ENCODE results near the gene CDCA8.
"Not testable (repeated sequence)": the region's sequence is repeated elsewhere in the genome, so short reads cannot be mapped to it uniquely, and the experiment has no call there.

CDCA8 gene

GRCh38 chr1:37680933-37681332 lies 11.4 kb upstream of the CDCA8 start:
- DNase-seq (ENCODE audit: low read depth in 2 of 2) = no peak
- no peak for TF ChIP-seq CTCF (IDR thresholded peaks at IDR 0.05; ENCODE audit: low read depth, low read length)
- no peak overlapping the region for H3K4me3 ChIP-seq (replicated peaks in 1 of 2; ENCODE audit: low read depth in 2 of 2, low read length in 2 of 2)

DNA sequence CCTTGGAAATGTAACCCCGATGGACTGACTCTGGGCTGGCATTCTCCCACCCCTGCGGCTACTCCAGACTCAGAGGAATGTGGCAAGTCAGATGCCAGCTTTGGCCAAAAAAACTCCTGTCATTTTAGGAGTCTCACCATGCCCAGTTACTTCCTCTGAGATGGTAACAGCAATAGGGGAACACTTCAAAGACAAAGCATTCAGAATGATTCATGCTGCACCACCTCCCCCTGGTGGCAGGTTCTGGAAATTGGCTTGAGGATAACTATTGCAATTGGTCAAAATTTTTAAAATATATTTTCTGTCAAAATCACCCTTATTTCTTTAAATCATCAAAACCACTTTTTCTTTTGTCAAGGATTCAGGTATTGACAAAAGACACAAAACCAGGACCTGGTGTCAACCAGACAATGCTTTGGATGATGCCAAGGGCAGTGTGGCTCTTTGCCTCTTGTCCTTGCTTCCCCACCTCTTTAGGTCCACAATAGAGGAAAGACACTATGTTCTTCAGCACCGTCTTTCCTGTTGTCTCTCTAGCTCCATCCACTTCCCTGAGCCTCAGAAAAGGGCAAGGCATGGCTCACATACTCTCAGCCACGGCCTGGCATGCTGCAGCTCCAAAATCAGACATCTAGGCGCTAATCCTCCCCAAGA lies 9.9 kb upstream of the CDCA8 start:
- peak; percentile 83 for TF ChIP-seq CTCF (IDR thresholded peaks at IDR 0.05; ENCODE audit: low read depth, low read length)
- peak; percentile 75 to 80 for DNase-seq (ENCODE audit: low read depth in 2 of 2)

DNA sequence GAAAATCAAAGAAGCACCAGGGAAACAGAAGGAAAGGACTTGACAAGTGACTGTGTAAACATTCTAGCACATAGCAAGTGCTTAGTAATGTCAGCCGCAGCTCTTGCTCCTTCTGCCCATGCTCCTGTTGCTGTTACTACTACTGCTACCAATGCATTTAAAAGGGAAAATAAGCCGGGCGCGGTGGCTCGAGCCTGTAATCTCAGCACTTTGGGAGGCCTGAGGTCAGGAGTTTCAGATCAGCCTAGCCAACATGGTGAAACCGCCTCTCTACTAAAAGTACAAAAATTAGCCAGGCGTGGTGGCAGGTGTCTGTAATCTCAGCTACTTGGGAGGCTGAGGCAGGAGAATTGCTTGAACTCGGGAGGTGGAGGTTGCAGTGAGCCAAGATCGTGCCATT lies 8.1 kb upstream of the CDCA8 start:
- not testable (repeated sequence) for DNase-seq (ENCODE audit: low read depth in 2 of 2); H3K4me3 ChIP-seq (replicated peaks in 1 of 2; ENCODE audit: low read depth in 2 of 2, low read length in 2 of 2)

More for the DNA sequence above, 9.9 kb upstream of the CDCA8 start:
- no peak overlapping the region for H3K4me3 ChIP-seq (replicated peaks in 1 of 2; ENCODE audit: low read depth in 2 of 2, low read length in 2 of 2)

GRCh38 chr1:37685722-37686121 lies 6.6 kb upstream of the CDCA8 start:
- no peak overlapping the region for H3K4me3 ChIP-seq (replicated peaks in 1 of 2; ENCODE audit: low read depth in 2 of 2, low read length in 2 of 2)
- no peak for TF ChIP-seq CTCF (IDR thresholded peaks at IDR 0.05; ENCODE audit: low read depth, low read length)
- DNase-seq (ENCODE audit: low read depth in 2 of 2) = no peak

DNA sequence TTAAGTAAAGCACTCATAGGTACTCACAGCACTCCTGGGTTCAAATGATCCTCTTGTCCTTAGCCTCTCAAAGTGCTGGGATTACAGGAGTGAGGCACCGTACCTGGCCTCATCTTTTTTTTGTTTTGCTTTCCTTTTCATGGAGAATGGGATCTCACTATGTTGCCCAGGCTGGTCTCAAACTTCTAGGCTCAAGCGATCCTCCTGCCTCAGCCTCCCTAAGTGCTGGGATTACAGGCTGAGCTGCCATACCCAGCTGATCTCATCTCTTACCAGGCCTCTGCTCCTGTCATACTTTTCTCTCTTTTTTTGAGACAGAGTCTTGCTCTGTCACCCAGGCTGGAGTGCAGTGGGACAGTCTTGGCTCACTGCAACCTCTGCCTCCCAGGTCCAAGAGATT lies 4.6 kb upstream of the CDCA8 start:
- not testable (repeated sequence) for DNase-seq (ENCODE audit: low read depth in 2 of 2); H3K4me3 ChIP-seq (replicated peaks in 1 of 2; ENCODE audit: low read depth in 2 of 2, low read length in 2 of 2)

DNA sequence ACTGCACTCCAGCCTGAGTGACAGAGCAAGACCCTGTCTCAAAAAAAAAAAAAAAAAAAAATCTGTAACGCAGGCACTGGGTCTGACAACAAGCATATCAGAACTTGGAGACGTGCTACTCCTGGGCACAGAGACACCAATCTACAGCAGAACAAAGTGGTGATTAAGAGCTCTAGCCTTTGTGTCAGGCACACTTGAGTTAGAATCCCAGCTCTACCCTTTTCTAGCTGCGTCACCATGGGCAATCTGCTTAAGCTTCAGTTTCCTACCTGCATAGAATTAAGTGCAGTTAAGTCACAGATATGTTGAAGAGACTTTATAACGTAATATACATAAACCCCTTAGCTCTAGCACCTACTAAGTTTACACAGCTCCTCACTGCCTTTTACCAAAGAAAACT lies 3.4 kb upstream of the CDCA8 start:
- no peak for DNase-seq (ENCODE audit: low read depth in 2 of 2)
- no peak for TF ChIP-seq CTCF (IDR thresholded peaks at IDR 0.05; ENCODE audit: low read depth, low read length)
- H3K4me3 ChIP-seq (replicated peaks in 1 of 2; ENCODE audit: low read depth in 2 of 2, low read length in 2 of 2) = peak overlapping the region; percentile 92 to 98

- no peak for TF ChIP-seq CTCF (IDR thresholded peaks at IDR 0.05; ENCODE audit: low read depth, low read length)
- DNase-seq (ENCODE audit: low read depth in 2 of 2) = peak; percentile 45 to 50
- H3K4me3 ChIP-seq (replicated peaks in 1 of 2; ENCODE audit: low read depth in 2 of 2, low read length in 2 of 2) = peak overlapping the region; percentile 98
Measured at GRCh38 chr1:37691497-37692077, 729 bp upstream of the CDCA8 start.

DNA sequence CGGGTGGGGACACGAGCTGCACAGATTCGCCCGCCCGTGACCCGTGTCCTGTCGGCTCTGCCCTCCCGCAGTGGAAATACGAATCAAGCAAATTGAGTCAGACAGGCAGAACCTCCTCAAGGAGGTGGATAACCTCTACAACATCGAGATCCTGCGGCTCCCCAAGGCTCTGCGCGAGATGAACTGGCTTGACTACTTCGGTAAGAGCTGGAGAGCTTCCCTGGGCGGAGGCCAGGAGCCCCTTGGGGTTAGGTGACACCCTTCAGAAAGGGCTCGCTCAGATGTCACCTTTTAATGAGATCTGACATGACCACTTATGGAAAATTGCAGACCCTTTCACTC lies 489 bp downstream of the CDCA8 start:
- no peak for DNase-seq (ENCODE audit: low read depth in 2 of 2)
- no peak for TF ChIP-seq CTCF (IDR thresholded peaks at IDR 0.05; ENCODE audit: low read depth, low read length)
- peak overlapping the region; percentile 98 for H3K4me3 ChIP-seq (replicated peaks in 1 of 2; ENCODE audit: low read depth in 2 of 2, low read length in 2 of 2)

All from cardiac fibroblast (primary cell).